Mesendoderm (in vitro differentiated cells): ENCODE results near the gene EPG5.
A peak's percentile ranks its signal among the peaks of the same experiment; 100 is the strongest.
"Not testable (repeated sequence)": the region's sequence is repeated elsewhere in the genome, so short reads cannot be mapped to it uniquely, and the experiment has no call there.

ENCODE experiments used
- DNase-seq: peaks from one replicate; pipeline ENCODE4 v3.0.0; 2013
- H2AK5ac ChIP-seq: 2 replicates; pipeline ENCODE4 v1.6.1; 2013; ENCODE audit warnings: low read length, inconsistent platforms
- H2BK120ac ChIP-seq: 2 replicates; pipeline ENCODE4 v1.6.1; 2013; ENCODE audit warnings: low read depth, mild to moderate bottlenecking, low read length, moderate library complexity, mixed read lengths
- H2BK15ac ChIP-seq: replicated peaks from 2 replicates; pipeline ENCODE4 v1.6.1; 2013; ENCODE audit warnings: low read depth, mild to moderate bottlenecking, moderate library complexity
- H2BK5ac ChIP-seq: 2 replicates; pipeline ENCODE4 v1.6.1; 2013; ENCODE audit warnings: low read length, inconsistent platforms
- H3K18ac ChIP-seq: 2 replicates; pipeline ENCODE4 v1.6.1; 2013; ENCODE audit warnings: mild to moderate bottlenecking, low read length, mixed read lengths
- H3K23ac ChIP-seq: one replicate; pipeline ENCODE4 v1.6.1; 2013; ENCODE audit warnings: low read length
- H3K27ac ChIP-seq: 2 replicates; pipeline ENCODE4 v1.5.1; 2013; ENCODE audit warnings: low read depth, mild to moderate bottlenecking, inconsistent platforms, low read length, moderate library complexity
- H3K27me3 ChIP-seq: 2 replicates; pipeline ENCODE4 v1.6.1; 2013; ENCODE audit warnings: low read length, control low read depth, mild to moderate bottlenecking, inconsistent platforms; ENCODE audit not compliant: insufficient read depth, poor library complexity
- H3K36me3 ChIP-seq: 2 replicates; pipeline ENCODE4 v1.6.1; 2013; ENCODE audit warnings: low read length, inconsistent platforms; ENCODE audit not compliant: control insufficient read depth, insufficient read depth
- H3K4ac ChIP-seq: one replicate; pipeline ENCODE4 v1.6.1; 2013; ENCODE audit warnings: low read depth, mild to moderate bottlenecking, low read length, moderate library complexity
- H3K4me1 ChIP-seq: 2 replicates; pipeline ENCODE4 v1.6.1; 2013; ENCODE audit warnings: low read depth, low read length, inconsistent platforms; ENCODE audit not compliant: control insufficient read depth
- H3K4me2 ChIP-seq: 2 replicates; pipeline ENCODE4 v1.6.1; 2013; ENCODE audit warnings: low read length
- H3K4me3 ChIP-seq: 2 replicates; pipeline ENCODE4 v1.5.1; 2013; ENCODE audit warnings: mild to moderate bottlenecking, low read length
- H3K56ac ChIP-seq: one replicate; pipeline ENCODE4 v1.6.1; 2013; ENCODE audit warnings: low read length
- H3K79me1 ChIP-seq: 2 replicates; pipeline ENCODE4 v1.6.1; 2013; ENCODE audit warnings: low read length, inconsistent platforms
- H3K79me2 ChIP-seq: 2 replicates; pipeline ENCODE4 v1.6.1; 2013; ENCODE audit warnings: mild to moderate bottlenecking, low read length; ENCODE audit not compliant: control insufficient read depth, insufficient read depth
- H3K9ac ChIP-seq: 2 replicates; pipeline ENCODE4 v1.6.1; 2013; ENCODE audit warnings: low read length, inconsistent platforms
- H4K5ac ChIP-seq: one replicate; pipeline ENCODE4 v1.6.1; 2013; ENCODE audit warnings: low read length
- H4K8ac ChIP-seq: one replicate; pipeline ENCODE4 v1.6.1; 2013; ENCODE audit warnings: low read depth, mild to moderate bottlenecking, control low read depth, low read length, moderate library complexity
- WGBS: extraction: QIAGEN DNeasy Blood & Tissue Kit; methylation state at CpG from one replicate; pipeline ENCODE4 v1.1.7; 2013; ENCODE audit warnings: low lambda C conversion rate, missing lambda C conversion rate; ENCODE audit not compliant: insufficient coverage; ENCODE audit errors: extremely low coverage; 5-methylcytosine and 5-hydroxymethylcytosine counted together

Gene EPG5

GRCh38 chr18:45851161-45851925 is 115.8 kb downstream of the EPG5 start:
- Histone ChIP-seq H2BK5ac (no peak overlapping the region), H3K4me2 (no peak overlapping the region), H3K23ac (no peak overlapping the region), H3K56ac (no peak overlapping the region), H3K9ac (no peak overlapping the region), H2BK120ac (no peak overlapping the region), H2BK15ac (no peak overlapping the region), H3K79me2 (no peaks in the 10 kb centered on the region), H4K5ac (no peak overlapping the region), H3K79me1 (no peaks in the 10 kb centered on the region), H3K4ac (no peak overlapping the region), H3K27ac (no peak overlapping the region), H3K4me3 (no peak overlapping the region), H4K8ac (no peak overlapping the region), H3K4me1 (no peaks in the 10 kb centered on the region), H3K18ac (no peak overlapping the region), H3K36me3 (no peaks in the 10 kb centered on the region), H3K27me3 (no peaks in the 10 kb centered on the region), H2AK5ac (no peak overlapping the region)
- DNase-seq = no peak
- WGBS = no CpG with 5 or more reads among the region's 10 CpGs

GRCh38 chr18:45850021-45850420 is 117.1 kb downstream of the EPG5 start:
- Histone ChIP-seq H3K36me3 (no peaks in the 10 kb centered on the region), H3K79me1 (no peaks in the 10 kb centered on the region)
- WGBS = no CpG with 5 or more reads among the region's 10 CpGs

GRCh38 chr18:45849529-45849928 is 117.6 kb downstream of the EPG5 start:
- no peaks in the 10 kb centered on the region for H3K36me3 ChIP-seq
- H3K23ac ChIP-seq = no peak overlapping the region
- no peak overlapping the region for H4K8ac ChIP-seq
- no peak overlapping the region for H3K9ac ChIP-seq
- WGBS = no CpG with 5 or more reads among the region's 7 CpGs
- no peaks in the 10 kb centered on the region for H3K27me3 ChIP-seq
- no peak overlapping the region for H3K4me3 ChIP-seq
- no peak overlapping the region for H3K27ac ChIP-seq
- H3K79me1 ChIP-seq = no peaks in the 10 kb centered on the region
- no peak overlapping the region for H2BK5ac ChIP-seq
- no peak overlapping the region for H3K18ac ChIP-seq
- no peak overlapping the region for H4K5ac ChIP-seq
- no peak overlapping the region for H2AK5ac ChIP-seq
- H2BK120ac ChIP-seq = no peak overlapping the region
- H3K56ac ChIP-seq = no peak overlapping the region
- no peak overlapping the region for H3K4ac ChIP-seq
- H3K79me2 ChIP-seq = no peaks in the 10 kb centered on the region
- no peak overlapping the region for H2BK15ac ChIP-seq
- H3K4me1 ChIP-seq = no peaks in the 10 kb centered on the region
- DNase-seq = no peak
- no peak overlapping the region for H3K4me2 ChIP-seq

More at GRCh38 chr18:45850021-45850420, 117.1 kb downstream of the EPG5 start:
- no peak overlapping the region for H4K8ac ChIP-seq
- no peaks in the 10 kb centered on the region for H3K4me1 ChIP-seq
- no peaks in the 10 kb centered on the region for H3K79me2 ChIP-seq
- H4K5ac ChIP-seq = no peak overlapping the region
- H3K27me3 ChIP-seq = no peaks in the 10 kb centered on the region
- no peak overlapping the region for H3K27ac ChIP-seq
- H2AK5ac ChIP-seq = no peak overlapping the region
- H3K23ac ChIP-seq = no peak overlapping the region
- H2BK5ac ChIP-seq = no peak overlapping the region
- H3K9ac ChIP-seq = no peak overlapping the region
- H2BK15ac ChIP-seq = no peak overlapping the region
- H3K4ac ChIP-seq = no peak overlapping the region
- H2BK120ac ChIP-seq = no peak overlapping the region
- no peak overlapping the region for H3K4me3 ChIP-seq
- H3K18ac ChIP-seq = no peak overlapping the region
- DNase-seq = peak; percentile 49
- no peak overlapping the region for H3K56ac ChIP-seq
- H3K4me2 ChIP-seq = no peak overlapping the region

- WGBS = no CpG with 5 or more reads among the region's 13 CpGs
- H4K8ac ChIP-seq, H2BK5ac ChIP-seq, H3K9ac ChIP-seq, H3K23ac ChIP-seq, DNase-seq, H3K4ac ChIP-seq, H3K18ac ChIP-seq, H3K79me1 ChIP-seq, H4K5ac ChIP-seq, H3K36me3 ChIP-seq, H2BK120ac ChIP-seq, H3K4me2 ChIP-seq, H3K27me3 ChIP-seq, H2BK15ac ChIP-seq, H3K4me3 ChIP-seq, H3K4me1 ChIP-seq, H3K27ac ChIP-seq, H2AK5ac ChIP-seq, H3K79me2 ChIP-seq, H3K56ac ChIP-seq: not testable (repeated sequence)
Measured at GRCh38 chr18:45848643-45849042, 118.5 kb downstream of the EPG5 start.

GRCh38 chr18:45847119-45847518 is 120.0 kb downstream of the EPG5 start:
- H3K27me3 ChIP-seq = no peaks in the 10 kb centered on the region
- no peak overlapping the region for H3K56ac ChIP-seq
- no peak overlapping the region for H3K4me3 ChIP-seq
- no peak overlapping the region for H4K5ac ChIP-seq
- no CpG with 5 or more reads among the region's 3 CpGs for WGBS
- H3K79me2 ChIP-seq = no peaks in the 10 kb centered on the region
- no peaks in the 10 kb centered on the region for H3K36me3 ChIP-seq
- no peak overlapping the region for H2BK15ac ChIP-seq
- no peak overlapping the region for H3K27ac ChIP-seq
- H2BK5ac ChIP-seq = no peak overlapping the region
- no peak overlapping the region for H4K8ac ChIP-seq
- no peak overlapping the region for H2BK120ac ChIP-seq
- no peak overlapping the region for H3K18ac ChIP-seq
- no peak overlapping the region for H3K9ac ChIP-seq
- H3K4me1 ChIP-seq = no peaks in the 10 kb centered on the region
- no peak overlapping the region for H3K4ac ChIP-seq
- H3K79me1 ChIP-seq = no peaks in the 10 kb centered on the region
- H2AK5ac ChIP-seq = no peak overlapping the region
- H3K23ac ChIP-seq = no peak overlapping the region
- no peak for DNase-seq
- H3K4me2 ChIP-seq = no peak overlapping the region

- Histone ChIP-seq H3K79me2 (no peaks in the 10 kb centered on the region), H3K79me1 (no peaks in the 10 kb centered on the region), H3K4me2 (no peak overlapping the region), H3K9ac (no peak overlapping the region), H4K8ac (no peak overlapping the region), H3K4me3 (no peak overlapping the region), H3K23ac (no peak overlapping the region), H2AK5ac (no peak overlapping the region), H3K27ac (no peak overlapping the region), H3K4me1 (no peaks in the 10 kb centered on the region), H2BK15ac (no peak overlapping the region), H3K18ac (no peak overlapping the region), H3K36me3 (no peaks in the 10 kb centered on the region), H2BK120ac (no peak overlapping the region), H4K5ac (no peak overlapping the region), H3K4ac (no peak overlapping the region), H3K27me3 (no peaks in the 10 kb centered on the region), H2BK5ac (no peak overlapping the region), H3K56ac (no peak overlapping the region)
- no CpG with 5 or more reads among the region's 8 CpGs for WGBS
- no peak for DNase-seq
Measured at GRCh38 chr18:45845410-45845809, 121.7 kb downstream of the EPG5 start.
